Stomach (tissue), 9 donors: Measurements from ENCODE around the gene RPRML. TPM values are rescaled to one million over a fixed set of nuclear protein-coding genes. Genes with fewer than 3 reads are reported as not detected.
A peak's percentile ranks its signal among the peaks of the same experiment; 100 is the strongest.

Experiments used
- DNase-seq, 2 donors: peaks; one replicate each; pipeline versions ENCODE4 v3.0.0 to v3.0.0-alpha.2; 2013 to 2019
- H3K27ac ChIP-seq, 5 donors: fragments of 200-600 bp in 4 of 5; sonication (generic) in 4 of 5; one replicate each; pipeline ENCODE4 v1.5.1; 2013 to 2019; ENCODE audit warnings: mild to moderate bottlenecking in 1 of 5, moderate library complexity in 1 of 5
- H3K27me3 ChIP-seq, 3 donors: fragments of 200-600 bp; sonication (generic); one replicate each; pipeline ENCODE4 v1.5.1; 2017 to 2019; ENCODE audit warnings: mixed run types in 1 of 3
- H3K36me3 ChIP-seq, 4 donors: fragments of 200-600 bp; sonication (generic); 1 replicate in 3 of 4; 2 replicates in 1 of 4; pipeline ENCODE4 v1.5.1; 2016 to 2019
- H3K4me1 ChIP-seq, 4 donors: fragments of 200-600 bp; sonication (generic); one replicate each; pipeline ENCODE4 v1.5.1; 2016 to 2019
- H3K4me3 ChIP-seq, 4 donors: fragments of 200-600 bp; sonication (generic) in 3 of 4; one replicate each; pipeline ENCODE4 v1.5.1; 2016 to 2019; ENCODE audit warnings: mild to moderate bottlenecking in 1 of 4
- H3K9me3 ChIP-seq, 4 donors: fragments of 200-600 bp; sonication (generic); one replicate each; pipeline ENCODE4 v1.5.1; 2016 to 2019
- EP300 ChIP-seq: sonication (generic); formaldehyde crosslinking; IDR thresholded peaks from one replicate; pipeline ENCODE4 v1.6.1; 2017; ENCODE audit warnings: antibody characterized with exemption
- POLR2A ChIP-seq, 4 donors: fragments of 450-650 bp; IDR thresholded peaks; one replicate each; pipeline ENCODE4 v1.6.1; 2016; ENCODE audit warnings: antibody characterized with exemption in 4 of 4, control low read depth in 2 of 4, mild to moderate bottlenecking in 1 of 4, moderate library complexity in 1 of 4
- POLR2AphosphoS5 ChIP-seq, 3 donors: sonication (generic); formaldehyde crosslinking; IDR thresholded peaks; one replicate each; pipeline ENCODE4 v1.6.1; 2016; ENCODE audit warnings: antibody characterized with exemption in 3 of 3
- WGBS, 5 donors: extraction: QIAGEN DNeasy Blood & Tissue Kit in 3 of 5; methylation state at CpG; one replicate each; pipeline versions ENCODE4 v1.1.5 to v1.1.7; 2013 to 2018; 5-methylcytosine and 5-hydroxymethylcytosine counted together
- intact Hi-C: fragments of 100-400 bp; cut with DNase I; formaldehyde crosslinking; loops from one replicate; pipeline ENCODE4 v1.15.1; 2023; ENCODE audit warnings: low total_unique reads
- polyA plus RNA-seq, 3 donors: library from polyadenylated mRNA; stranded (reverse); fragments of 200-250 nt; gene quantifications; one replicate each; pipeline ENCODE4 v1.2.3, GENCODE V29; 2013
- total RNA-seq, 5 donors: library from RNA; depleted of rRNA; stranded (reverse); fragments of >200 nt; gene quantifications; one replicate each; pipeline versions ENCODE4 v1.1.0 to v1.2.3, GENCODE V29; 2014 to 2016
- TF ChIP-seq, protein P1 (sequence below), 7 experiments: fragments of 450-650 bp in 4 of 7; fragments of 200-600 bp in 3 of 7; sonication (generic) in 3 of 7; IDR thresholded peaks; one replicate each; pipeline ENCODE4 v1.5.1; 2016 to 2019; ENCODE audit warnings: antibody characterized with exemption in 7 of 7, control low read depth in 2 of 7, mild to moderate bottlenecking in 1 of 7
- donor health status: healthy with polysubstance abuse.
- donor health status: Bipolar disorder and iron deficiency.
- donor health status: healthy.

The RPRML gene
- total and polyA plus RNA-seq, 8 donors = 0.37 to 2.4 (median 0.40) TPM; not detected in 5

GRCh38 chr17:46950997-46951621 is 27.9 kb downstream of the RPRML start:
- DNase-seq = peak in 1 of 2 donors; percentile 17
- TF ChIP-seq EP300 (no peak), POLR2AphosphoS5 (IDR thresholded peaks at IDR 0.05) (no peak), POLR2A (IDR thresholded peaks at IDR 0.05) (no peak)
- TF ChIP-seq, protein P1, sequence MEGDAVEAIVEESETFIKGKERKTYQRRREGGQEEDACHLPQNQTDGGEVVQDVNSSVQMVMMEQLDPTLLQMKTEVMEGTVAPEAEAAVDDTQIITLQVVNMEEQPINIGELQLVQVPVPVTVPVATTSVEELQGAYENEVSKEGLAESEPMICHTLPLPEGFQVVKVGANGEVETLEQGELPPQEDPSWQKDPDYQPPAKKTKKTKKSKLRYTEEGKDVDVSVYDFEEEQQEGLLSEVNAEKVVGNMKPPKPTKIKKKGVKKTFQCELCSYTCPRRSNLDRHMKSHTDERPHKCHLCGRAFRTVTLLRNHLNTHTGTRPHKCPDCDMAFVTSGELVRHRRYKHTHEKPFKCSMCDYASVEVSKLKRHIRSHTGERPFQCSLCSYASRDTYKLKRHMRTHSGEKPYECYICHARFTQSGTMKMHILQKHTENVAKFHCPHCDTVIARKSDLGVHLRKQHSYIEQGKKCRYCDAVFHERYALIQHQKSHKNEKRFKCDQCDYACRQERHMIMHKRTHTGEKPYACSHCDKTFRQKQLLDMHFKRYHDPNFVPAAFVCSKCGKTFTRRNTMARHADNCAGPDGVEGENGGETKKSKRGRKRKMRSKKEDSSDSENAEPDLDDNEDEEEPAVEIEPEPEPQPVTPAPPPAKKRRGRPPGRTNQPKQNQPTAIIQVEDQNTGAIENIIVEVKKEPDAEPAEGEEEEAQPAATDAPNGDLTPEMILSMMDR (IDR thresholded peaks at IDR 0.05) = no peak
- H3K27ac ChIP-seq = no peak overlapping the region
- no peak overlapping the region for H3K4me3 ChIP-seq
- H3K36me3 ChIP-seq = peaks cover 0 to 8% (median 5%) of the 10 kb centered on the region in 4 donors
- peaks cover 0 to 10% (median 0%) of the 10 kb centered on the region in 4 donors for H3K4me1 ChIP-seq
- intact Hi-C loops = no loop called here
- H3K27me3 ChIP-seq = peaks cover 0 to 4% (median 4%) of the 10 kb centered on the region in 3 donors
- WGBS, 5 donors = 43 to 61% (median 58%) methylated on average over 14 to 16 of the region's 16 CpGs
- H3K9me3 ChIP-seq = no peaks in the 10 kb centered on the region

DNA sequence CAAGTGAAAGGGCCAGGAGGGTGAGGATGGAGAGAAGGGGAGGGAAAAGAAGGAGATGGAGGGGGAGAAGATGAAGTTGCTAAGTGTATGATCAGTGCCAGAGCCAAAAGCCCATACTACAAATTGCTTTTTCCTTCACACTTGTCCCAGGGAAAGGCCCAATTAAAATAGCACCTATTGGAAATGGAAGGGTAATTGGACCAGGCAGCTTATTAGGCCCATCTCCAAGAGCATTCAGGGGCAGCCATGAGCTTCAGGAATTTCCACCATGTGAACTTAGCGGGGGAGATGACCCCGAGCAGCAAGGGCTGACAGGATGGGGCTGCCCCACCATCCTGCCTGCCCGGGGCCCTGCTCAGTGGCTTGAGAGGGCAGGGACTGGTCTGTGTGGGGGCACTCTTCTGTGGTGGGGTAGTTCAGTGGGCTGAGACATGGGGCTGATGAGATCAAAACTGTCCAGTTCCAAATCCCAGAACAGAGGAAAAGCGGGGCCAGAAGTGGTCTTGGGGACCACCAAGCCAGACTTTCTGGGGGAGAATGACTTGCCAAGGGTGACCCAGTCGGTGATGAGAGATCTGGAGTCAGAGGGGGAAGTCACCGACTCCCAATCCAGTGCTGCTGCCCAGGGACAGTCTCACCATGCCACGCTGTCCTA is 28.6 kb downstream of the RPRML start:
- H3K9me3 ChIP-seq = no peaks in the 10 kb centered on the region
- H3K27me3 ChIP-seq = peaks cover 0 to 4% (median 4%) of the 10 kb centered on the region in 3 donors
- 64 to 77% (median 73%) methylated on average over 7 of the region's 7 CpGs for WGBS, 5 donors
- H3K4me3 ChIP-seq = no peak overlapping the region
- H3K27ac ChIP-seq = no peak overlapping the region
- TF ChIP-seq EP300 = no peak
- TF ChIP-seq, protein P1 (IDR thresholded peaks at IDR 0.05) = no peak
- no peak for TF ChIP-seq POLR2A (IDR thresholded peaks at IDR 0.05)
- no peak for TF ChIP-seq POLR2AphosphoS5 (IDR thresholded peaks at IDR 0.05)
- intact Hi-C loops = no loop called here
- peaks cover 0 to 8% (median under 1%) of the 10 kb centered on the region in 4 donors for H3K36me3 ChIP-seq
- peaks cover 0 to 12% (median 0%) of the 10 kb centered on the region in 4 donors for H3K4me1 ChIP-seq
- DNase-seq = no peak

- TF ChIP-seq EP300 (no peak), POLR2AphosphoS5 (IDR thresholded peaks at IDR 0.05) (no peak), POLR2A (IDR thresholded peaks at IDR 0.05) (no peak)
- TF ChIP-seq, protein P1 (IDR thresholded peaks at IDR 0.05) = no peak
- H3K27me3 ChIP-seq = peaks cover 0 to 4% (median 4%) of the 10 kb centered on the region in 3 donors
- no peaks in the 10 kb centered on the region for H3K9me3 ChIP-seq
- no peak overlapping the region for H3K4me3 ChIP-seq
- H3K36me3 ChIP-seq = peaks cover 0 to 8% (median 0%) of the 10 kb centered on the region in 4 donors
- WGBS, 5 donors = 81 to 87% (median 86%) methylated on average over 9 to 11 of the region's 11 CpGs
- H3K27ac ChIP-seq = no peak overlapping the region
- intact Hi-C loops = no loop called here
- H3K4me1 ChIP-seq = peaks cover 0 to 21% (median 2%) of the 10 kb centered on the region in 4 donors
- DNase-seq = no peak
Observed at GRCh38 chr17:46949291-46950174, 29.5 kb downstream of the RPRML start.

DNA sequence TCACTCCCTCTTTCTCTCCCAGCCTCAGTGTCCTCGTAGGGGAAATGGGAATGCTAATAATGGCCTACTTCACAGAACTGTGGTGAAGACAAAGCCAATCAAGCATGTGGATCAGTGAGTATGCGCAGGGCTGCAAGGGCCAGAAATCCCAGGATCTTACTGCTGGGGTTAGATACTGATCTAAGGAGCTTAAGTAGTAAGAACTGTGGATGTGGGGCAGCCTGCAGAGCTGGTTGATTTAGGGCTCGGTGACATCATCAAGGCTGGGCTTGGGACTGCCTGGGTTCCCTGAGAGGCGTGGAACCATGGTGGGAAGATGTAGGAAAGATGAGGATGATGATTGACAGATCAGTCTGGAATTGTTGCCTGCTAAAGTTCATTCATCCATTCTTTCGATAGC is 30.5 kb downstream of the RPRML start:
- WGBS, 5 donors = 86 to 95% (median 94%) methylated on average over 5 of the region's 5 CpGs
- no peak for TF ChIP-seq EP300
- no peak for TF ChIP-seq POLR2AphosphoS5 (IDR thresholded peaks at IDR 0.05)
- TF ChIP-seq POLR2A (IDR thresholded peaks at IDR 0.05) = no peak
- no peak overlapping the region for H3K4me3 ChIP-seq
- H3K27me3 ChIP-seq = peaks cover 0 to 4% (median 4%) of the 10 kb centered on the region in 3 donors
- intact Hi-C loops = no loop called here
- no peaks in the 10 kb centered on the region for H3K9me3 ChIP-seq
- no peak overlapping the region for H3K27ac ChIP-seq
- H3K4me1 ChIP-seq = peaks cover 7 to 31% (median 11%) of the 10 kb centered on the region in 4 donors
- H3K36me3 ChIP-seq = peaks cover 0 to 8% (median 0%) of the 10 kb centered on the region in 4 donors
- no peak for DNase-seq
